NCI-H82 treated with DMSO at 0.1 percent for 48 hours (cell line): ENCODE results near the gene POLR3A.

Experiments used
- DNase-seq: peaks from one replicate; lab custom pipeline; 2025; ENCODE audit not compliant: unreplicated experiment; lab: John Stamatoyannopoulos, UW

Gene POLR3A

DNA sequence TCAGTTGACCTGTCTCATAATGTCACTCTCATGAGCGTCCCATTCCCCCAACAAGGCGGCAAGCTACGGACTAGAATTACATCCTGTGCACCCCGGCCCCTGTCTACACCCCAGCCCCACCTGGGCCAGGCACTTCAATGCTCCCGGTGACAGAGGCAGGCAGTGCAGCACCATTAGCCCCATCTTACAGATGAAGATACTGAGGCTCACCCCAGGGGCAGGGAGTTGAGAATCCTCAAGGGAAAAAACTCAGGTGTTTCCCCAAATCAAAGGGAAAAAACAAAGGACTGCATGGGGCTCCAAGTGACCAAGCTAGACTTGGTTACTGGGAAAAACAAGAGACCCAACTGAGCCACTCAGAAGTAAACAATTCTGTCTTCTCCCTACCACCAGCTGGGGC is 107.3 kb downstream of the POLR3A start:
- DNase-seq, result no peak

DNA sequence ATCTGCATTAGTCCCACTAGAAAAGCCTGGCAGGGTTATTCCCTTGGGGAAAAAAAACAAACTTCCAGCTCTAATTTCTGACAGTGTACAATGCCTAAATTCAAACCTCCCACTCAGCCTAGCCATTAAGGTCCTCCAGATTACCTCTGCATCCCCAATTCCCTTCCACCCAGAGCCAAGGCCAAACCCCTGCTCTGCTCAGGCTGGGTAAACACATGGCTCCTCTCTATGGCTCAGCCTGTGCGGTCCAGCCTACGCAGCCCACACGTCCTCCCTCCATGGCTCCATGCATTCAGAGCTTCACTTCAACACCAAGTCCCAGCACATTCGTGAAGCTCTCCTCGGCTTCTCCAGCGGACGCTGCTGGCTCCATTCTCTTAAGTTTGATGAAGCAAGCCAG is 107.9 kb downstream of the POLR3A start:
- no peak for DNase-seq

DNA sequence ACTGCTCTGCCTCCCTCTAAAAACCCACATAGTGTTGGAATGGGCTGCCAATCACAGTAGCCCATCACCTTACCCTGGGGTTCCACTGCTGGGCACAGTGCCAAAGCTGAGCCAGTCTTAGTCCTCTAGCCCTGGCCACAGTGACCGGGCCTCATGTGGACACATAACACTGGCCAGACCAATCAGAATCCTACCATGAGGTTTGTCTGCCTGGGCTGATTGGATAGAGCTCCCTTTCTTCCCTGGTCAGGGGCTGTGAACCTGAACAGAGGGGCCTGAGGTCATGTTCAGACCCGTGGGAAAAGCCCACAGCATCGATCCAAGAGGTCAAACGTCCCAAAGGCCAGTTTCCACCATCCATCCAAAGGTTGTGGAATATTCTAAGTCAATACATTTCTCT is 108.8 kb downstream of the POLR3A start:
- no peak for DNase-seq

DNA sequence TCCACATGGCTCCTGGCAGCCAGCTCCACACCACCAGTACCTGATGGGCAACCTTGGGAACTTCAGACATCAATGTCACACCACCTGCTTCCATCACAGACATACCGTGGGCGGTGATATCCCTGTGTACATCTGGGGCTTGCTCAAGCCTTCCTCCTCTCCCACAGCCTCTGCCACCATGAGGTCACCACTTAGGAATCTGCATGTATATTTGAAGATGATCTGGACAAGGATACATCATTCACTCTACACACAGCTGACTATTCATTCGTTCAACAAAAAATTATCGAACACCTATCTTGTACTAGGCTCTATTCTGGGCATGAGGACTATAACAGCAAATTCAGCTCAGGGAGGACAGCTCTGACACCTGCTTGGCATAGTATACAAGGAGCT is 109.6 kb downstream of the POLR3A start:
- no peak for DNase-seq
